Activated T-helper 17 cell treated with anti-CD3 and anti-CD28 coated beads, Interleukin-2, amount 50 U/mL, for 72 hours (primary cell): ENCODE results near the gene SORCS2. TPM values are rescaled to one million over a fixed set of nuclear protein-coding genes. Genes with fewer than 3 reads are reported as not detected.

Experiments
- ATAC-seq: fragments of 150-1000 bp; cut with Tn5 transposase; replicated peaks from 2 replicates; pipeline ENCODE4 v1.10.0; 2021; ENCODE audit warnings: mild to moderate bottlenecking, moderate library complexity
- H3K27ac Mint-ChIP-seq: one replicate; pipeline ENCODE4 v1.8.0; 2022; ENCODE audit warnings: mixed read lengths
- H3K27me3 Mint-ChIP-seq: one replicate; pipeline ENCODE4 v1.8.0; 2022; ENCODE audit warnings: mixed read lengths
- H3K36me3 Mint-ChIP-seq: one replicate; pipeline ENCODE4 v1.8.0; 2022; ENCODE audit warnings: low read depth, mild to moderate bottlenecking, mixed read lengths
- H3K4me1 Mint-ChIP-seq: one replicate; pipeline ENCODE4 v1.8.0; 2022; ENCODE audit warnings: mixed read lengths
- H3K4me3 Mint-ChIP-seq: one replicate; pipeline ENCODE4 v1.8.0; 2022; ENCODE audit warnings: mild to moderate bottlenecking, mixed read lengths
- H3K9me3 Mint-ChIP-seq: one replicate; pipeline ENCODE4 v1.8.0; 2022; ENCODE audit warnings: mixed read lengths
- total RNA-seq, 2 donors: library from RNA; stranded (reverse); gene quantifications; one replicate each; pipeline ENCODE4 v1.2.3, GENCODE V29; 2022

SORCS2 gene
- total RNA-seq, 2 donors from 2014 or later = 0.04 to 0.26 TPM

- Mint-ChIP-seq H3K4me3 (no peak overlapping the region), H3K9me3 (no peaks in the 10 kb centered on the region), H3K4me1 (no peaks in the 10 kb centered on the region), H3K36me3 (no peaks in the 10 kb centered on the region), H3K27me3 (peaks cover 45% of the 10 kb centered on the region), H3K27ac (no peak overlapping the region)
- no peak for ATAC-seq
Measured at GRCh38 chr4:7196288-7196651, 3.9 kb downstream of the SORCS2 start.

GRCh38 chr4:7196736-7197135 lies 4.4 kb downstream of the SORCS2 start:
- no peak for ATAC-seq
- Mint-ChIP-seq H3K27me3 (peaks cover 46% of the 10 kb centered on the region), H3K9me3 (no peaks in the 10 kb centered on the region), H3K4me1 (no peaks in the 10 kb centered on the region), H3K4me3 (no peak overlapping the region), H3K27ac (no peak overlapping the region), H3K36me3 (no peaks in the 10 kb centered on the region)

GRCh38 chr4:7197910-7198309 lies 5.6 kb downstream of the SORCS2 start:
- H3K9me3 Mint-ChIP-seq = no peaks in the 10 kb centered on the region
- peaks cover 53% of the 10 kb centered on the region for H3K27me3 Mint-ChIP-seq
- H3K36me3 Mint-ChIP-seq = no peaks in the 10 kb centered on the region
- no peak for ATAC-seq
- H3K4me1 Mint-ChIP-seq = no peaks in the 10 kb centered on the region
- H3K4me3 Mint-ChIP-seq = no peak overlapping the region
- no peak overlapping the region for H3K27ac Mint-ChIP-seq

GRCh38 chr4:7198440-7199128 lies 6.2 kb downstream of the SORCS2 start:
- H3K4me3 Mint-ChIP-seq = no peak overlapping the region
- no peaks in the 10 kb centered on the region for H3K9me3 Mint-ChIP-seq
- no peaks in the 10 kb centered on the region for H3K4me1 Mint-ChIP-seq
- peaks cover 53% of the 10 kb centered on the region for H3K27me3 Mint-ChIP-seq
- no peak for ATAC-seq
- H3K27ac Mint-ChIP-seq = no peak overlapping the region
- H3K36me3 Mint-ChIP-seq = no peaks in the 10 kb centered on the region

- H3K27ac Mint-ChIP-seq = no peak overlapping the region
- no peak for ATAC-seq
- no peak overlapping the region for H3K4me3 Mint-ChIP-seq
- no peaks in the 10 kb centered on the region for H3K36me3 Mint-ChIP-seq
- H3K27me3 Mint-ChIP-seq = peaks cover 55% of the 10 kb centered on the region
- no peaks in the 10 kb centered on the region for H3K9me3 Mint-ChIP-seq
- no peaks in the 10 kb centered on the region for H3K4me1 Mint-ChIP-seq
Measured at GRCh38 chr4:7199129-7199725, 6.9 kb downstream of the SORCS2 start.

GRCh38 chr4:7199771-7200441 lies 7.6 kb downstream of the SORCS2 start:
- ATAC-seq = no peak
- no peaks in the 10 kb centered on the region for H3K9me3 Mint-ChIP-seq
- H3K4me1 Mint-ChIP-seq = no peaks in the 10 kb centered on the region
- H3K27ac Mint-ChIP-seq = no peak overlapping the region
- peaks cover 54% of the 10 kb centered on the region for H3K27me3 Mint-ChIP-seq
- no peak overlapping the region for H3K4me3 Mint-ChIP-seq
- no peaks in the 10 kb centered on the region for H3K36me3 Mint-ChIP-seq

- peaks cover 48% of the 10 kb centered on the region for H3K27me3 Mint-ChIP-seq
- no peaks in the 10 kb centered on the region for H3K4me1 Mint-ChIP-seq
- no peaks in the 10 kb centered on the region for H3K9me3 Mint-ChIP-seq
- no peaks in the 10 kb centered on the region for H3K36me3 Mint-ChIP-seq
- no peak overlapping the region for H3K27ac Mint-ChIP-seq
- no peak overlapping the region for H3K4me3 Mint-ChIP-seq
- ATAC-seq = no peak
Measured at GRCh38 chr4:7200801-7201200, 8.5 kb downstream of the SORCS2 start.

- Mint-ChIP-seq H3K9me3 (no peaks in the 10 kb centered on the region), H3K4me1 (no peaks in the 10 kb centered on the region), H3K27ac (no peak overlapping the region), H3K4me3 (no peak overlapping the region), H3K27me3 (peaks cover 43% of the 10 kb centered on the region), H3K36me3 (no peaks in the 10 kb centered on the region)
- ATAC-seq = no peak
Measured at GRCh38 chr4:7201420-7202305, 9.3 kb downstream of the SORCS2 start.

GRCh38 chr4:7202411-7202810 lies 10.1 kb downstream of the SORCS2 start:
- H3K9me3 Mint-ChIP-seq = no peaks in the 10 kb centered on the region
- no peak for ATAC-seq
- H3K27ac Mint-ChIP-seq = no peak overlapping the region
- peaks cover 38% of the 10 kb centered on the region for H3K27me3 Mint-ChIP-seq
- no peaks in the 10 kb centered on the region for H3K36me3 Mint-ChIP-seq
- no peaks in the 10 kb centered on the region for H3K4me1 Mint-ChIP-seq
- no peak overlapping the region for H3K4me3 Mint-ChIP-seq

- Mint-ChIP-seq H3K9me3 (no peaks in the 10 kb centered on the region), H3K27ac (no peak overlapping the region)
- no peak for ATAC-seq
Measured at GRCh38 chr4:7204656-7205387, 12.5 kb downstream of the SORCS2 start.

GRCh38 chr4:7206385-7206784 lies 14.0 kb downstream of the SORCS2 start:
- Mint-ChIP-seq H3K27ac (no peak overlapping the region), H3K36me3 (no peaks in the 10 kb centered on the region), H3K27me3 (peaks cover 28% of the 10 kb centered on the region), H3K4me3 (no peak overlapping the region), H3K9me3 (no peaks in the 10 kb centered on the region), H3K4me1 (no peaks in the 10 kb centered on the region)
- no peak for ATAC-seq

More at GRCh38 chr4:7204656-7205387, 12.5 kb downstream of the SORCS2 start:
- Mint-ChIP-seq H3K4me3 (no peak overlapping the region), H3K27me3 (peaks cover 27% of the 10 kb centered on the region), H3K36me3 (no peaks in the 10 kb centered on the region), H3K4me1 (no peaks in the 10 kb centered on the region)

- ATAC-seq = no peak
- Mint-ChIP-seq H3K27ac (no peak overlapping the region), H3K36me3 (no peaks in the 10 kb centered on the region), H3K9me3 (no peaks in the 10 kb centered on the region), H3K4me1 (no peaks in the 10 kb centered on the region), H3K27me3 (peaks cover 25% of the 10 kb centered on the region), H3K4me3 (no peak overlapping the region)
Measured at GRCh38 chr4:7206911-7207567, 14.7 kb downstream of the SORCS2 start.

- Mint-ChIP-seq H3K4me3 (no peak overlapping the region), H3K27ac (no peak overlapping the region), H3K36me3 (no peaks in the 10 kb centered on the region), H3K27me3 (peaks cover 21% of the 10 kb centered on the region), H3K4me1 (no peaks in the 10 kb centered on the region), H3K9me3 (no peaks in the 10 kb centered on the region)
- ATAC-seq = no peak
Measured at GRCh38 chr4:7207628-7208231, 15.4 kb downstream of the SORCS2 start.
